ENCODE data around the gene SLC9A8. TPM values are rescaled to one million over a fixed set of nuclear protein-coding genes. Genes with fewer than 3 reads are reported as not detected.
A peak's percentile ranks its signal among the peaks of the same experiment; 100 is the strongest.

Gene SLC9A8
- total and polyA plus RNA-seq, 12 donors, result 12.4 to 23.3 (median 17.5) TPM

DNA sequence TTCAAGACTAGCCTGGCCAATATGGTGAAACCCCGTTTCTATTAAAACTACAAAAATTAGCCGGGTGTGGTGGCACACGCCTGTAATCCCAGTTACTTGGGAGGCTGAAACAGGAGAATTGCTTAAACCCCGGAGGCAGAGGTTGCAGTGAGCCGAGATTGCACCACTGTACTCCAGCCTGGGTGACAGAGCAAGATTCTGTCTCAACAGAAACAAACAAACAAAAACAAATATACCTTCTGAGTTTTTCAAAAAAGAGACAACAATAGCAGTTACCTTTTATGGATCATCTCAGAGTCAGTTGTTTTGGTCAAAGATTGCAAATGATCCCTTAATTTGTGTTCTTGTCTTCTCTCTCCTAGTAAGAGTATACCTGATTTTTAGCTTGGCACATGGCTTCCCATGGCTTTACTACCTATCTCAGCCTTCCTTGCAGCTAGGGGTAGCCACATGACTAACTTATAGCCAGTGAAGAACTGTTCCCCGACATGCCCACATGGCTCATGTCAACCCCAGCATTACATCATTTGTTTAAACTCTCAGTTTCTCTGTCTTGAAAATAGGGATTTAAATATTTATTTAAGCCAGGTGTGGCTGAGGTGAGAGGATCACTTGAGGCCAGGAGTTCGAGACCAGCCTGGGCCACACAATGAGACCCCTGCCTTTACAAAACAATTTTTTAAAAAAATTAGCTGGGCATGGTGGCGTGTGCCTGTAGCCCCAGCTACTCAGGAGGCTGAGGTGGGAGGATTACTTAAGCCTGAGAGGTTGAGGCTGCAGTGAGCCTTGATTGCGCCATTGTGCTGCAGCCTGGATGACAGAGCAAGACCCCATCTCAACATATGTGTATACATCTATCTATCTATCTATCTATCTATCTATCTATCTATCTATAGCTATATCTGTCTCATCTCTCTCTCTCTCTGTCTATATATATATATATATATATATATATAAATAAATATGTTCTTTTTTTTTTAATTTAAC is 25.0 kb upstream of the SLC9A8 start:
- H3K4me3 ChIP-seq, result no peak overlapping the region
- H3K4me1 ChIP-seq (replicated peaks in 1 of 2), result peaks cover 26 to 33% of the 10 kb centered on the region in 2 donors
- H3K27ac ChIP-seq, result peak overlapping the region in 1 of 5 donors; percentile 36
- H3K36me3 ChIP-seq (replicated peaks in 1 of 2), result no peaks in the 10 kb centered on the region
- no peaks in the 10 kb centered on the region for H3K27me3 ChIP-seq
- no peak for TF ChIP-seq POLR2A (IDR thresholded peaks at IDR 0.05)
- TF ChIP-seq, protein P1, sequence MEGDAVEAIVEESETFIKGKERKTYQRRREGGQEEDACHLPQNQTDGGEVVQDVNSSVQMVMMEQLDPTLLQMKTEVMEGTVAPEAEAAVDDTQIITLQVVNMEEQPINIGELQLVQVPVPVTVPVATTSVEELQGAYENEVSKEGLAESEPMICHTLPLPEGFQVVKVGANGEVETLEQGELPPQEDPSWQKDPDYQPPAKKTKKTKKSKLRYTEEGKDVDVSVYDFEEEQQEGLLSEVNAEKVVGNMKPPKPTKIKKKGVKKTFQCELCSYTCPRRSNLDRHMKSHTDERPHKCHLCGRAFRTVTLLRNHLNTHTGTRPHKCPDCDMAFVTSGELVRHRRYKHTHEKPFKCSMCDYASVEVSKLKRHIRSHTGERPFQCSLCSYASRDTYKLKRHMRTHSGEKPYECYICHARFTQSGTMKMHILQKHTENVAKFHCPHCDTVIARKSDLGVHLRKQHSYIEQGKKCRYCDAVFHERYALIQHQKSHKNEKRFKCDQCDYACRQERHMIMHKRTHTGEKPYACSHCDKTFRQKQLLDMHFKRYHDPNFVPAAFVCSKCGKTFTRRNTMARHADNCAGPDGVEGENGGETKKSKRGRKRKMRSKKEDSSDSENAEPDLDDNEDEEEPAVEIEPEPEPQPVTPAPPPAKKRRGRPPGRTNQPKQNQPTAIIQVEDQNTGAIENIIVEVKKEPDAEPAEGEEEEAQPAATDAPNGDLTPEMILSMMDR (IDR thresholded peaks at IDR 0.05), result no peak
- H3K9me3 ChIP-seq (replicated peaks in 1 of 3), result no peaks in the 10 kb centered on the region
- DNase-seq, result no peak
- intact Hi-C loops (cut with DNase I), result no loop called here
- WGBS, 4 donors, result 87 to 97% (median 94%) methylated on average over 9 of the region's 9 CpGs

DNA sequence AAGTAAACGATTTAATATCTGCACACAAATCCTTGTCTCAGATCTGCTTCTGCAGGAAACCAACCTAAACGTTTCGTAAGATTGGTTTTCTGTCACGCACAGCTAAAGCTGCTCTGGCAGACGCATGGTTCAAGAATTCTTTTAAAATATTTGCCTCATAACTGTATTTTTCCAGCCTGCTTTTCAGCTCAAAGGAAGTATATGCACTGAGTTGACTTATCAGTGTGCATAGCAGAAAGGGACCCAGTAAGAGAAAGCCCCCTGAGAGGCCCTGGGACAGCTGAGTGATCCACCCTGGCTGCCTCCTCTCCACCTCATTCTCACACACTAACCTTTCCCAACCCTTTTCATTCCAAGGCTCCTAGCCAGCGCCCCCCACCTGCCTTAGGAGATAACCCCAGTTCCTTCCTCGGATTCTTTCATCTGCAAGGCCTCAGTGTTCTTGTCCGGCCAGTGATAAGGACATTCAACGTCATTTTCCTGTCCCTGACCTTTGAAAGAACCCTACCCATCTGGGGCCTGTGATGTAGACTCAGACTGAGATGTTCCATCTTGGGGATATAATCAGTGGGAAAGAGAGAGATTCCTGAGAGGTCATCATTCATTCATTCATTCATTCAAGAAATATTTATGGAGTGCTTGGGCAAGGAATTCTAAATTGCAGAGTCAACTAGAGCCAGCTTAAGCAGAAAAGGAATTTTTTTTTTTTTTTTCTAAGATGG is 22.4 kb upstream of the SLC9A8 start:
- Histone ChIP-seq H3K27ac (peak overlapping the region; percentile 66 to 96 (median 83)), H3K4me1 (replicated peaks in 1 of 2) (peaks cover 26 to 42% of the 10 kb centered on the region in 2 donors), H3K9me3 (replicated peaks in 1 of 3) (no peaks in the 10 kb centered on the region), H3K4me3 (no peak overlapping the region), H3K27me3 (no peaks in the 10 kb centered on the region), H3K36me3 (replicated peaks in 1 of 2) (no peaks in the 10 kb centered on the region)
- WGBS, 4 donors, result 8 to 16% (median 15%) methylated on average over 9 of the region's 9 CpGs
- intact Hi-C loops (cut with DNase I), result no loop called here
- no peak for TF ChIP-seq POLR2A (IDR thresholded peaks at IDR 0.05)
- TF ChIP-seq, protein P1 (IDR thresholded peaks at IDR 0.05), result no peak
- DNase-seq, result peak; percentile 49 to 87 (median 80)

DNA sequence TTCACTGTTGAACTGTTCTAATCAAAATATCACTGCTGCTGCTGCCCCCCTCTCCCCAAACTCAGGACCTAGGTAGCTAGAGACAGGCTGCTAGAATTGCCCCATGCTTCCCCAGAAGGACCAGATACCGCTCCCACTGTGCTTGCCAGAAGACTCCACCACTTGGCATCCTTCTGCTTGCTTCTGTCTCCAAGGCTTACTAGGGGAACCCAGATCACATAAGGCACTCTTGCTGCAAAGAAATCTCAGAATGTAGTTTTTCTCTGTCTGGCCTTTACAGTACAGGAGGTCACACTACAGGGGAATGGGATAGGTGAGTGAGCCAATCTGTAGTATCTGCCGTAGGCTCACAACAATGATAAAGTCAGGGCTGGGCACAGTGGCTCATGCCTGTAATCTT is 21.5 kb upstream of the SLC9A8 start:
- intact Hi-C loops (cut with DNase I), result no loop called here
- Histone ChIP-seq H3K27me3 (no peaks in the 10 kb centered on the region), H3K9me3 (replicated peaks in 1 of 3) (no peaks in the 10 kb centered on the region), H3K4me1 (replicated peaks in 1 of 2) (peaks cover 26 to 42% of the 10 kb centered on the region in 2 donors), H3K4me3 (no peak overlapping the region), H3K36me3 (replicated peaks in 1 of 2) (no peaks in the 10 kb centered on the region), H3K27ac (peak overlapping the region; percentile 66 to 96 (median 83))
- DNase-seq, result no peak
- no peak for TF ChIP-seq POLR2A (IDR thresholded peaks at IDR 0.05)
- TF ChIP-seq, protein P1 (IDR thresholded peaks at IDR 0.05), result no peak
- WGBS, 4 donors, result 23 to 70% (median 40%) methylated on average over 1 to 2 of the region's 2 CpGs

DNA sequence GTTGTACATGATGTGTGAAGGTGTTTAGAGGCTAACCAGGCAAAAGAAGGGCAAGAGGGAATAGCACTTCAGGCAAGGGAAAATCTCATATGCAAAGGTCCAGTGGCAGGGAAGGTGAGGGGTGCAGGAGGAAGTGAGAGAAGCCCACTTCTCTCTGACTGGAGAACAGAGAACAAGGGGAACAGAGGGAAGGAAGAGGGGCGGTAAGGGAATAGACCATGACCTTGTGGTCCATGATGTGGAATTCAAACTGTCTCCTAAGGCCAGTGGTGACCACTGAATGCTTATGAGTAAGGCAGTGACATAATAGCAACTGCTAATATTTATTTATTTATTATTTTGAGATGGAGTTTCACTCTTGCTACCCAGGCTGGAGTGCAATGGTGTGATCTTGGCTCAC is 20.6 kb upstream of the SLC9A8 start:
- Histone ChIP-seq H3K4me1 (replicated peaks in 1 of 2) (peaks cover 26 to 42% of the 10 kb centered on the region in 2 donors), H3K4me3 (no peak overlapping the region), H3K27me3 (no peaks in the 10 kb centered on the region), H3K36me3 (replicated peaks in 1 of 2) (no peaks in the 10 kb centered on the region), H3K27ac (peak overlapping the region in 4 of 5 donors; percentile 73 to 83 (median 80)), H3K9me3 (replicated peaks in 1 of 3) (no peaks in the 10 kb centered on the region)
- WGBS, 4 donors, result 61 to 83% (median 72%) methylated on average over 1 of the region's 1 CpG
- DNase-seq, result no peak
- TF ChIP-seq POLR2A (IDR thresholded peaks at IDR 0.05), result no peak
- TF ChIP-seq, protein P1 (IDR thresholded peaks at IDR 0.05), result no peak
- intact Hi-C loops (cut with DNase I), result no loop called here

Data from adrenal gland (tissue), 12 donors.